Upper lobe of left lung (tissue), 6 donors: ENCODE measurements around the gene ZNF860. TPM values are rescaled to one million over a fixed set of nuclear protein-coding genes. Genes with fewer than 3 reads are reported as not detected.

Experiments
- ATAC-seq, 2 donors: fragments of 200-7000 bp; cut with Tn5 transposase; one replicate each; pipeline ENCODE4 v1.9.1; 2022; ENCODE audit warnings: mild to moderate bottlenecking in 2 of 2, moderate library complexity in 2 of 2; ENCODE audit not compliant: low FRiP score in 2 of 2
- DNase-seq, 2 donors: peaks; one replicate each; pipeline ENCODE4 v3.0.0-alpha.2; 2019 to 2020
- H3K27ac ChIP-seq, 4 donors: fragments of 200-600 bp; sonication (generic); one replicate each; pipeline ENCODE4 v1.5.1; 2016 to 2019
- H3K27me3 ChIP-seq, 4 donors: fragments of 200-600 bp; sonication (generic); one replicate each; pipeline ENCODE4 v1.5.1; 2017 to 2019
- H3K36me3 ChIP-seq, 4 donors: fragments of 200-600 bp; sonication (generic); one replicate each; pipeline ENCODE4 v1.5.1; 2016 to 2019
- H3K4me1 ChIP-seq, 4 donors: fragments of 200-600 bp; sonication (generic); one replicate each; pipeline ENCODE4 v1.5.1; 2018 to 2019
- H3K4me3 ChIP-seq, 4 donors: fragments of 200-600 bp; sonication (generic); one replicate each; pipeline ENCODE4 v1.5.1; 2017 to 2019; ENCODE audit warnings: mild to moderate bottlenecking in 2 of 4, moderate library complexity in 1 of 4
- H3K9me3 ChIP-seq, 4 donors: fragments of 200-600 bp; sonication (generic); one replicate each; pipeline ENCODE4 v1.5.1; 2018 to 2019
- EP300 ChIP-seq, 4 donors: sonication (generic); formaldehyde crosslinking; IDR thresholded peaks; one replicate each; pipeline ENCODE4 v1.5.1; 2017; ENCODE audit warnings: antibody characterized with exemption in 4 of 4, control low read depth in 2 of 4
- POLR2A ChIP-seq, 4 donors: fragments of 450-650 bp; IDR thresholded peaks; one replicate each; pipeline ENCODE4 v1.5.1; 2016 to 2017; ENCODE audit warnings: antibody characterized with exemption in 4 of 4, mild to moderate bottlenecking in 2 of 4
- POLR2AphosphoS5 ChIP-seq, 2 donors: sonication (generic); formaldehyde crosslinking; IDR thresholded peaks; one replicate each; pipeline ENCODE4 v1.5.1; 2017; ENCODE audit warnings: antibody characterized with exemption in 2 of 2
- WGBS, 2 donors: methylation state at CpG; one replicate each; pipeline ENCODE4 v1.1.5; 2017 to 2018; 5-methylcytosine and 5-hydroxymethylcytosine counted together
- total RNA-seq, 6 donors: library from RNA; depleted of rRNA in 4 of 6; stranded (reverse); fragments of >200 nt in 4 of 6; gene quantifications; one replicate each; pipeline versions ENCODE4 v1.1.0 to v1.2.1, GENCODE V29; 2016 to 2021
- TF ChIP-seq, protein P1 (sequence below), 6 experiments: fragments of 450-650 bp in 4 of 6; fragments of 200-600 bp in 2 of 6; sonication (generic) in 2 of 6; IDR thresholded peaks; one replicate each; pipeline ENCODE4 v1.5.1; 2016 to 2019; ENCODE audit warnings: antibody characterized with exemption in 6 of 6
- donor health status: DM: no; HTN: no; CAD: no; lungs with moderate emphysema.
- donor health status: DM: no; HTN: yes; CAD: no; lungs with severe emphysema.

ZNF860 gene
- total RNA-seq, 6 donors from 2014 or later, result 1.0 to 2.6 (median 1.2) TPM; not detected in 1

- ATAC-seq (peak; percentile 65 to 67), DNase-seq (no peak)
- Histone ChIP-seq H3K27me3 (no peaks in the 10 kb centered on the region), H3K4me1 (no peaks in the 10 kb centered on the region), H3K27ac (no peak overlapping the region), H3K9me3 (no peaks in the 10 kb centered on the region), H3K36me3 (no peaks in the 10 kb centered on the region), H3K4me3 (no peak overlapping the region)
- TF ChIP-seq, protein P1, sequence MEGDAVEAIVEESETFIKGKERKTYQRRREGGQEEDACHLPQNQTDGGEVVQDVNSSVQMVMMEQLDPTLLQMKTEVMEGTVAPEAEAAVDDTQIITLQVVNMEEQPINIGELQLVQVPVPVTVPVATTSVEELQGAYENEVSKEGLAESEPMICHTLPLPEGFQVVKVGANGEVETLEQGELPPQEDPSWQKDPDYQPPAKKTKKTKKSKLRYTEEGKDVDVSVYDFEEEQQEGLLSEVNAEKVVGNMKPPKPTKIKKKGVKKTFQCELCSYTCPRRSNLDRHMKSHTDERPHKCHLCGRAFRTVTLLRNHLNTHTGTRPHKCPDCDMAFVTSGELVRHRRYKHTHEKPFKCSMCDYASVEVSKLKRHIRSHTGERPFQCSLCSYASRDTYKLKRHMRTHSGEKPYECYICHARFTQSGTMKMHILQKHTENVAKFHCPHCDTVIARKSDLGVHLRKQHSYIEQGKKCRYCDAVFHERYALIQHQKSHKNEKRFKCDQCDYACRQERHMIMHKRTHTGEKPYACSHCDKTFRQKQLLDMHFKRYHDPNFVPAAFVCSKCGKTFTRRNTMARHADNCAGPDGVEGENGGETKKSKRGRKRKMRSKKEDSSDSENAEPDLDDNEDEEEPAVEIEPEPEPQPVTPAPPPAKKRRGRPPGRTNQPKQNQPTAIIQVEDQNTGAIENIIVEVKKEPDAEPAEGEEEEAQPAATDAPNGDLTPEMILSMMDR (IDR thresholded peaks at IDR 0.05), result no peak
- no peak for TF ChIP-seq POLR2A (IDR thresholded peaks at IDR 0.05)
- no peak for TF ChIP-seq POLR2AphosphoS5 (IDR thresholded peaks at IDR 0.05)
- TF ChIP-seq EP300 (IDR thresholded peaks at IDR 0.05), result no peak
- WGBS, 2 donors, result 46 to 54% methylated on average over 6 of the region's 6 CpGs
Measured at GRCh38 chr3:32002561-32003368, 21.2 kb downstream of the ZNF860 start.

- Histone ChIP-seq H3K4me1 (no peaks in the 10 kb centered on the region), H3K4me3 (no peak overlapping the region), H3K36me3 (no peaks in the 10 kb centered on the region), H3K9me3 (no peaks in the 10 kb centered on the region), H3K27me3 (no peaks in the 10 kb centered on the region), H3K27ac (no peak overlapping the region)
- ATAC-seq (peak; percentile 9 to 20), DNase-seq (no peak)
- 81 to 82% methylated on average over 3 of the region's 3 CpGs for WGBS, 2 donors
- TF ChIP-seq POLR2AphosphoS5 (IDR thresholded peaks at IDR 0.05) (no peak), POLR2A (IDR thresholded peaks at IDR 0.05) (no peak), EP300 (IDR thresholded peaks at IDR 0.05) (no peak)
- TF ChIP-seq, protein P1 (IDR thresholded peaks at IDR 0.05), result no peak
Measured at GRCh38 chr3:32003380-32003779, 21.8 kb downstream of the ZNF860 start.

DNA sequence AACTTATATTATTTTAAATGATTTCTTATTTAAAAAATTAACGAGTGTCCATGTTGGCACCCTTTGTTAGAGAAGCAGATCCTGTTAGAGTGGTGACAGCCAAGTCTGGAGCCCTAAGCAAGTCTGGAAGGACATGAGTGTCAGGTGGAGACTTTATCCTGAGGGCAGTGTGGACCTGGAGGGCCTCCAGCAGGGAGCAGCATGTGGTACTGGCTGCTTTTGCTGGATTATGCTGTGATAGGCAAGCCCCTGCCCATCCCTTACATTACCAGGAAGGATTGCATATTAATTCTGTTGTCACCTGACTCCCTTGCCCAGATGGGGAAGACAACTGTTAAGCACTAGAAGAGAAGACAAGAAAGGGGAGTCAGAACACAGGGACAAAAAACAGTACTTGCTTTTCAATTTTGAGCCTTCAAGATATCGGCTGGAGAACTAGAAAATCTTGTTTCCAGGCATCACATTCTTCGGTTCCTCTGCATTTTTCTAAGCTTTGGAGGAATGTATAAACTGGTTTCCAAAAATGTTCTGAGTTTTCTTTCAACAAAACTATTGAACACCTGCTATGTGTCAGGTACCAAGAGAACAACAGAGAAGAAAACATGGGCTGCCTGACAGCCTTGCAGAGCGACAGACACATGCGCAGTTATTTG lies 22.7 kb downstream of the ZNF860 start:
- TF ChIP-seq, protein P1 (IDR thresholded peaks at IDR 0.05), result no peak
- TF ChIP-seq POLR2AphosphoS5 (IDR thresholded peaks at IDR 0.05) (no peak), EP300 (IDR thresholded peaks at IDR 0.05) (no peak), POLR2A (IDR thresholded peaks at IDR 0.05) (no peak)
- H3K9me3 ChIP-seq, result no peaks in the 10 kb centered on the region
- H3K4me3 ChIP-seq, result no peak overlapping the region
- no peaks in the 10 kb centered on the region for H3K4me1 ChIP-seq
- no peaks in the 10 kb centered on the region for H3K36me3 ChIP-seq
- WGBS, 2 donors, result 84 to 90% methylated on average over 5 of the region's 5 CpGs
- no peaks in the 10 kb centered on the region for H3K27me3 ChIP-seq
- no peak overlapping the region for H3K27ac ChIP-seq
- no peak for DNase-seq
- ATAC-seq, result no peak

DNA sequence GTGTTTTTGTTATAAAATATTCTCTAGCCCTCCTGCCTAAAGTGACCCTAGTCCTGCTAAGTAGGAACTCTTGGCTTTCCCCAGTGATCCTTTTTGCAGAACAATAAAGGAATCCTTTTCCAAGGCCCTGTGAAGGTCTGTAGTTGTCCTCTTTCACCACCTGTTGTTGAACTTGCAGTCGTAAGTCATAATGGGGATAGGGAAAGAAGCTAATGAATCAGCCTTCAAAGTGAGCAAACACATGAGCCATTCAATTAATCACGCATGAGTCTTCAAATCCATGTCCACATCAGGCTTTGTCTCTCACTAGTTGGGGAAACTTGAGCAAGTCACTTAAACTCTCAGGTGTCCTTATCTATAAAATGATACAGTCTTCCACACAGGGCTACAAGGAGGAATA lies 27.6 kb downstream of the ZNF860 start:
- no peaks in the 10 kb centered on the region for H3K9me3 ChIP-seq
- WGBS, 2 donors, result 89 to 99% methylated on average over 2 of the region's 2 CpGs
- TF ChIP-seq POLR2AphosphoS5 (IDR thresholded peaks at IDR 0.05) (no peak), EP300 (IDR thresholded peaks at IDR 0.05) (no peak), POLR2A (IDR thresholded peaks at IDR 0.05) (no peak)
- TF ChIP-seq, protein P1 (IDR thresholded peaks at IDR 0.05), result no peak
- no peak for DNase-seq
- no peaks in the 10 kb centered on the region for H3K36me3 ChIP-seq
- no peak for ATAC-seq
- H3K4me3 ChIP-seq, result no peak overlapping the region
- H3K27ac ChIP-seq, result no peak overlapping the region
- H3K27me3 ChIP-seq, result no peaks in the 10 kb centered on the region
- no peaks in the 10 kb centered on the region for H3K4me1 ChIP-seq
